Transverse colon (tissue), 3 donors: ENCODE results near the gene STAC.

Experiments used
- CTCF ChIP-seq, 5 experiments: fragments of 200-600 bp in 3 of 5; fragments of 450-650 bp in 2 of 5; sonication (generic) in 3 of 5; IDR thresholded peaks; 1 replicate in 2 of 5; 2 replicates in 3 of 5; pipeline ENCODE4 v1.5.1; 2016 to 2017; ENCODE audit warnings: antibody characterized with exemption in 5 of 5, inconsistent platforms in 3 of 5, mild to moderate bottlenecking in 2 of 5, moderate library complexity in 1 of 5
- POLR2A ChIP-seq: fragments of 450-650 bp; IDR thresholded peaks from one replicate; pipeline ENCODE4 v1.6.1; 2016; ENCODE audit warnings: antibody characterized with exemption, mild to moderate bottlenecking, moderate library complexity

DNA sequence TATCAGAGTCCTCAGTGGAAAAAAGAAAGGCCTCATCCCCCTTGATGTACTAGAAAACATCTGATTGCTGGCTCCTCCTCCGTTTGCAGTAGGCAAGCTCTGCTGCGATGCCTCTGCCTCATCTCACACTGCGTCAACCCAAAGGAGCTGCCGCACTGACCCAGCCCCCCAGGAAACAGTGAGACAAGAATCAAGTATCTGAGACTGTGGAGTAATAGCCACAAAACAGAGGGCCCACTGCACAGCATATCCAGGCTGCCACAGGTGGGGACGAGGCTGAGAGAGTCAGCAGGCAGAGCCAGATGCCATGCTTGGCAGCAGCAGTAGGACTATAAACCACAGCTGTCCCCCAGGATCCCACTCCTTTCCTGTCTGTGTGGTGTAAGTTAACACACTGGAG, 165.9 kb downstream of the STAC start:
- TF ChIP-seq POLR2A (no peak), CTCF (IDR thresholded peaks at IDR 0.05) (no peak)
